ENCODE data around the gene KNSTRN. TPM values are rescaled to one million over a fixed set of nuclear protein-coding genes. Genes with fewer than 3 reads are reported as not detected.

KNSTRN gene
- total RNA-seq, 1 donor, result 49.2 TPM

DNA sequence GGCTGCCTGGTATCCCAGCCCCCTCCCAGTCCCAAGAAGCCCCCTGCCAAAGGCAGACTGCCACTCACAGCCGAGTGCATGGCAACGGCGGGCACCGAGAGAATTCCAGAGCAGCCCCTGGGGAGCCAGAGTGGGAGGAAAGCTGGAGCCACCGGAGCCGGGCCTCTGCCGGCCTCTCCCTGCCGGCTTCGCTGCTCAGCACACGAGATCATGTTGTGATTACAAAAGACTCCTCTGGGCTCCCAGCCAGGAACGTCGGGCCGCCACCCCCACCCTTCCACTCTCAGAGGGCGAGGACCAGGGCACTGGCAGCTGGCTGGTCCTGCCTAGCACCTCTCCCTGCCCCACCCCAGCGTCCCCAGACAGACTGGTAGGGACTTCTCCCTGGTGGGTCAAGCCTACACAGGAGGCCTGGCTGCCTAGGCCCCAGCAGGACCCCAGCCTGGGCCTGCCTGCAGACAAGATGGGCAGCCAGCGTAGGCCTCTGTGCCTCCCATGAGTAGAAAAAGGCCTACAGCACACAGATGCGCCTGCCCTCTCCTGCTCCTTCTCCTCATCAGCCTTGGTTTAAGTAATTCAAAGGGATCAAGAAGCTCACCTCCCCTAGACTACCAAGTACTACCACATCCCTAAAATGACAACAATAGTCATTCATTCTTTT lies 41.7 kb upstream of the KNSTRN start, which contains the start of gene CCDC9B:
Gene CCDC9B (minus strand): TSS at position 200 of the 661 bp plus-strand sequence. CDS start 120 bp downstream, at position 80.
- DNase-seq (ENCODE audit: low read depth), result peak; percentile 93
- peak within 1 kb of the TSS; percentile 57 for H3K4me3 ChIP-seq (ENCODE audit: low read depth, low read length)
- TF ChIP-seq, protein P1, sequence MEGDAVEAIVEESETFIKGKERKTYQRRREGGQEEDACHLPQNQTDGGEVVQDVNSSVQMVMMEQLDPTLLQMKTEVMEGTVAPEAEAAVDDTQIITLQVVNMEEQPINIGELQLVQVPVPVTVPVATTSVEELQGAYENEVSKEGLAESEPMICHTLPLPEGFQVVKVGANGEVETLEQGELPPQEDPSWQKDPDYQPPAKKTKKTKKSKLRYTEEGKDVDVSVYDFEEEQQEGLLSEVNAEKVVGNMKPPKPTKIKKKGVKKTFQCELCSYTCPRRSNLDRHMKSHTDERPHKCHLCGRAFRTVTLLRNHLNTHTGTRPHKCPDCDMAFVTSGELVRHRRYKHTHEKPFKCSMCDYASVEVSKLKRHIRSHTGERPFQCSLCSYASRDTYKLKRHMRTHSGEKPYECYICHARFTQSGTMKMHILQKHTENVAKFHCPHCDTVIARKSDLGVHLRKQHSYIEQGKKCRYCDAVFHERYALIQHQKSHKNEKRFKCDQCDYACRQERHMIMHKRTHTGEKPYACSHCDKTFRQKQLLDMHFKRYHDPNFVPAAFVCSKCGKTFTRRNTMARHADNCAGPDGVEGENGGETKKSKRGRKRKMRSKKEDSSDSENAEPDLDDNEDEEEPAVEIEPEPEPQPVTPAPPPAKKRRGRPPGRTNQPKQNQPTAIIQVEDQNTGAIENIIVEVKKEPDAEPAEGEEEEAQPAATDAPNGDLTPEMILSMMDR (IDR thresholded peaks at IDR 0.05; ENCODE audit: insufficient read depth, low read depth, low read length), result no peak

DNA sequence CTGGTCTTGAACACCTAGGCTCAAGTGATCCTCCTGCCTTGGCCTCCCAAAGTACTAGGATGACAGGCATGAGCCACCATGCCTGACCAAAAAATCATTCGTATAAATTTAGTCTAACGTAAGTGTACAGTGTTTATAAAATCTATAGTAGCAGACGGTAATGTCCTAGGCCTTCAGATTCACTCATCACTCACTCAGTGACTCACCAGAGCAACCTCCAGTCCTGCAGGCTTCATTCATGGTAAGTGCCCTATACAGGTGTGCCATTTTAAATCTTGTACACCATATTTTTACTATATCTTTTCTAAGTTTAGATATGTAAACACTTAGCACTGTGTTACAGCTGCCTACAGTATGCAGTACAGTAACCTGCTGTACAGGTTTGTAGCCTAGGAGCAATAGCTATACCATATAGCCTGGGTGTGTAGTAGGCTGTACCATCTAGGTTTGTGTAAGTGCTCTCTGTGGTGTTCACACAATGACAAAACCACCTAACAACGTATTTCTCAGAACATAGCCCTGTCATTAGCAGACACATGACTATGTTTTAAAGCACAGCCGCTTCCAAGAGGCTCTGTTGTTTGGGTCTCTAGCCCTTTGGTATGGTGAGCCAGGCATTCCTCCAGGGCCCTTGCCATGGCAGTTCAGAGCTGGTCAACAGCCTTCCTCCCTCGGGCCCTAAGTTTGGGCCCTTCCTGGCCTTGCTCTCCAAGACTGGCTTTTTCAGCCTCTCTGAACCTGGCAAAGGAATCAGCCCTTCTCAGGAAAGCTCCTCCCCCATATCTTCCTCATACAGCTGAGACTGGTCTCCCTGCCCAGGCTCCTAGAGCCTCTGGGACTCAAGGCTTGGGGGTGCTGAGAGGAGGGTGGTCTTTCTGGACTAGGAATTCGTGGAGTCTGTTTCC lies 39.9 kb upstream of the KNSTRN start:
- DNase-seq (ENCODE audit: low read depth), result no peak
- no peak overlapping the region for H3K4me3 ChIP-seq (ENCODE audit: low read depth, low read length)
- TF ChIP-seq, protein P1 (IDR thresholded peaks at IDR 0.05; ENCODE audit: insufficient read depth, low read depth, low read length), result no peak

DNA sequence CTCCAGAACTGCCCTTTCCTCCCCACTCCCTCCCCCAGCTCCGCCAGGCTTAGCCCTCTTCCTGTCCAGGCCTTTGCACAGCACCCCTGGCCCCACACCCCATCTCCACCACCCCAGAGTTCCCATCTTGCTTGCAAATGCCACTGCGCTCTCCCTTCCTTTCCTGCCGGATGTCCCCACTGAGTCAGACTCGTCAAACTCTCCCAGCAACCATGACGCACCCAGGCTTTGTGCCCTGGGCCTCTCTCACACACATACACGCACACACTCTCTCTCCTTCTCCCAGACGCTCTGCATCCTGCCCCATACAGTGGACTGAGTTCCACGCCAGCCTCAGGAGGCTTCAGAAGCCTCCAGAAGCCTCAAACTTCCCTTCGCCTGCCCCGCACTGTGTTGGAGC lies 39.0 kb upstream of the KNSTRN start:
- DNase-seq (ENCODE audit: low read depth), result peak; percentile 89
- no peak overlapping the region for H3K4me3 ChIP-seq (ENCODE audit: low read depth, low read length)
- TF ChIP-seq, protein P1 (IDR thresholded peaks at IDR 0.05; ENCODE audit: insufficient read depth, low read depth, low read length), result no peak

DNA sequence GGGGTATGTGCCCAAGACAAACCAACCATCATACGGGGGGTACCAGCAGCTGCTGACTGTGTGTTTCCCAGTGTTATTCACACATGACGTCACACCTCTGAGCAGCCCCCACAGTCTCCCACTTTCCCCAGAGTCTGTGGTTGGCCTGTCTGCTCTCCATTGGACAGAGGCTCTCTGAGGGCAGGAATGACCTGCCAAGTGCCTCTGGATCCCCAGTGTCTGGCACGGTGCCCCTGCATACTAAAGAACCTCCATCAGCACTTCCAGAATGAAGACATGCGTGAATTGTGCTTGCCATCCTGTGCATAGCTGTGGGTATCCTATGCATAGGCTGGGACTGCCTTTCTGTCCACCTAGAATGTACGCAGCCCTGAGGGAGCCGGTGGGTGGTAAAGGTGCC lies 38.3 kb upstream of the KNSTRN start:
- H3K4me3 ChIP-seq (ENCODE audit: low read depth, low read length), result no peak overlapping the region
- TF ChIP-seq, protein P1 (IDR thresholded peaks at IDR 0.05; ENCODE audit: insufficient read depth, low read depth, low read length), result no peak
- DNase-seq (ENCODE audit: low read depth), result no peak

DNA sequence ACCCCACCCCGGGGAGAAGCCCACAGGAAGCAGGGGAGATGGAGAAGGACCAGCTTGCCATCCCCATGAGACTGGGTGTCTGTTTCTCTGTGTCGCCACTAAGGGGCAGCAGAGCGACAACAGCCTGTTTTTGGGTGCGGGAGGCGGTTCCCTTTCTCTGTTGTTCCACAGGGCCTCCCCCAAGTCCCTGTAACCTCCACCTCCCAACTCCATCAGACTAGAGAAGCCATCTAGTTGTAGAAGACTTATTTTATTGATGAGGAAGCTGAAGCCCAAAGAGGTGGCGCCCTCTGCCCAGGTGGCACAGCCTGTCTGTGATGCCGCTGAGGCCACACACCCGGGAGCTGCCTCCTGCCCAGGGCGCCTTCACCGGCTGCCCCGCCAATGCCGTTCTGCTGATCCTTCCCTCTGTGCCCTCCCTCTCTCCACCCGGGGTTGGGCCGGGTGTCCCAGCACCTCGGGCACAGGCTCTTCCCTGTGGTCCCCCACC lies 37.8 kb upstream of the KNSTRN start:
- TF ChIP-seq, protein P1 (IDR thresholded peaks at IDR 0.05; ENCODE audit: insufficient read depth, low read depth, low read length), result peak; percentile 84
- DNase-seq (ENCODE audit: low read depth), result peak; percentile 61
- no peak overlapping the region for H3K4me3 ChIP-seq (ENCODE audit: low read depth, low read length)

DNA sequence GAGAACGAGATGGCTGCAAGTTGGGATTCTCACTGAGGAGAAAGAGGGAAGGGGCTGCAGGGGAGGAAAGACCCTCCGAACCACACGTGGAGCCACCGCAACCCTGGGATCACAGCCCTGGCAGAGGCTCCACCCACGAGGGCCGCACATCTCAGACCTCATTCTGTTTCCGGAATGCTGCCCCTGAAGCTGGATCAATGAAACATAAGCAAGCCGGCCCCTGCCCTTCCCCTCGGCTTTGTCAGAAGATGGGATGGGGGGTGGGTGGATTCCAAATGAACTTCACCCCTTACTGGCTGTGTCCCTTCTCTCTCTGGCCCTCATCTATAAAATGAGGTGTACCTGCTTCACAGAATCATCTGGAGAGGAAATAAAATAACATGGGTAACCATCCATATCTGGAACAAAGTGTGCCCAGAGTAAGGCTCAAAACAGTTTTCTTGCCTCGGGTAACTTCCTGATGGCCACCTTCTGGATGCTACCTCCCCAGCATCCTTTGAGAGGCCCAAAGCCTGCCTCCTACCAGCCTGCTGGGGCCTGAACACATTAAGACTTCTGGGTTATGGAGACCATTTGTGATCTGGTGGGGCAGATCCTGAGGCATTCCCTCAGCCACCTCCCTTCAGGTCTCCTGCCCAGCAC lies 37.2 kb upstream of the KNSTRN start:
- TF ChIP-seq, protein P1 (IDR thresholded peaks at IDR 0.05; ENCODE audit: insufficient read depth, low read depth, low read length), result no peak
- DNase-seq (ENCODE audit: low read depth), result no peak
- H3K4me3 ChIP-seq (ENCODE audit: low read depth, low read length), result no peak overlapping the region
